ENCODE data around the gene VEPH1.
"Not testable (repeated sequence)": the region's sequence is repeated elsewhere in the genome, so short reads cannot be mapped to it uniquely, and the experiment has no call there.

Gene VEPH1

DNA sequence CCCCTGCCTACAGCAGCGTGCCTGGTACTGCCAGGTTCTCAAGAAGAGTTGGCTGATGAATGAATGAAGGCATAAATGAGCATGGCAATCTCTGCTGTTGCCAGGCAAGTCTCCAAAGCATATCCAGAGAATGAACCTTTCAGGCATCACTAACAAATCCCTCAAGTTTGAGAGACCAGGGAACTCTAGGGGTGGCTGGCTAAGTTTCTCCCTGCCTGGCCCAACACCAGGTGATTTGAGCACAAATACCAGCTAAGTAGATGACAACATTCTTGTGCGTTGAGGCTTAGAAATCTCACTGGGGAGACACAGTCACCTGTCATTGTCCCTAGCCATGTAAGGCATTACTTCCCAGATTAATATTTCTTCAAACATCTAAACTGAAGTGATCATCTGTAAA, 147.9 kb downstream of the VEPH1 start:
- CTCF ChIA-PET, result no interaction called here
- peaks cover 0 to 18% (median 5%) of the 10 kb centered on the region in 4 experiments for H3K4me1 ChIP-seq (ENCODE audit: control extremely low read depth in 1 of 4, control insufficient read depth in 4 of 4, insufficient read depth in 4 of 4, low read length in 3 of 4)
- H3K27me3 ChIP-seq (replicated peaks in 2 of 5; ENCODE audit: control insufficient read depth in 4 of 5, insufficient read depth in 5 of 5, low read length in 4 of 5), result no peaks in the 10 kb centered on the region
- DNase-seq, result no peak
- POLR2A ChIA-PET, result no interaction called here
- H3K27ac ChIP-seq (ENCODE audit: insufficient read depth in 1 of 2, low read depth in 1 of 2, low read length in 2 of 2, poor library complexity in 1 of 2, severe bottlenecking in 2 of 2), result no peak overlapping the region
- no peaks in the 10 kb centered on the region for H3K36me3 ChIP-seq (ENCODE audit: control insufficient read depth in 4 of 4, insufficient read depth in 4 of 4, low read length in 3 of 4)
- WGBS (ENCODE audit: insufficient coverage), result 100% methylated on average over 1 of the region's 2 CpGs
- H3K4me3 ChIP-seq (ENCODE audit: control insufficient read depth in 1 of 7, extremely low read depth in 1 of 7, insufficient read depth in 4 of 7, low read depth in 2 of 7, low read length in 6 of 7), result no peak overlapping the region
- H3K9me3 ChIP-seq (ENCODE audit: control extremely low read depth in 1 of 5, control insufficient read depth in 4 of 5, insufficient read depth in 2 of 5, low read depth in 1 of 5, low read length in 4 of 5), result no peaks in the 10 kb centered on the region

DNA sequence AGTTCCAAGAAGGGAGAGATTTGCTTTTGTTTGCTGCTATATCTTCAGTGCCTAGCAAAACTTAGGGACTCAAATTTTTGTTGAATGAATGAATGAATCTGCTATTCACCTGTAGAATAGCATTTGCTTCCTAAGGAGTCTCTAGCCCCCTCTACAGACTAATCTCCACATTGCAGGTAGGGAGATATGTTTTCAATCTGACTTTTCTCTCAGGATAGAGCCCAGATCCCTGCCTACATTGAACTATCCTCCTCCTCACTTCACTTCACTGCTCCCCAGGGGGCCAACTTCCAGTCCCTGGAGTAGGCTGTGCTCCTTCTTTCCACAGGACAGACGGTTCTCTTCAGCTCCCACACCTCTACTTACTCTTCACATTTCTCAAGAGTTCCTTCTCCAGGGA, 148.5 kb downstream of the VEPH1 start:
- no peak overlapping the region for H3K4me3 ChIP-seq (ENCODE audit: control insufficient read depth in 1 of 7, extremely low read depth in 1 of 7, insufficient read depth in 4 of 7, low read depth in 2 of 7, low read length in 6 of 7)
- H3K27ac ChIP-seq (ENCODE audit: insufficient read depth in 1 of 2, low read depth in 1 of 2, low read length in 2 of 2, poor library complexity in 1 of 2, severe bottlenecking in 2 of 2), result no peak overlapping the region
- peak; percentile 4 to 19 (median 16) for DNase-seq
- WGBS (ENCODE audit: insufficient coverage), result 100% methylated on average over 1 of the region's 1 CpG
- ChIA-PET POLR2A (interaction anchor here (0.7 kb wide), 1 partner anchor 235 kb away, joined by 3 read pairs; no protein-coding TSS in a partner anchor), CTCF (no interaction called here)
- no peaks in the 10 kb centered on the region for H3K27me3 ChIP-seq (replicated peaks in 2 of 5; ENCODE audit: control insufficient read depth in 4 of 5, insufficient read depth in 5 of 5, low read length in 4 of 5)
- H3K4me1 ChIP-seq (ENCODE audit: control extremely low read depth in 1 of 4, control insufficient read depth in 4 of 4, insufficient read depth in 4 of 4, low read length in 3 of 4), result peaks cover 0 to 18% (median 5%) of the 10 kb centered on the region in 4 experiments
- no peaks in the 10 kb centered on the region for H3K9me3 ChIP-seq (ENCODE audit: control extremely low read depth in 1 of 5, control insufficient read depth in 4 of 5, insufficient read depth in 2 of 5, low read depth in 1 of 5, low read length in 4 of 5)
- H3K36me3 ChIP-seq (ENCODE audit: control insufficient read depth in 4 of 4, insufficient read depth in 4 of 4, low read length in 3 of 4), result no peaks in the 10 kb centered on the region

DNA sequence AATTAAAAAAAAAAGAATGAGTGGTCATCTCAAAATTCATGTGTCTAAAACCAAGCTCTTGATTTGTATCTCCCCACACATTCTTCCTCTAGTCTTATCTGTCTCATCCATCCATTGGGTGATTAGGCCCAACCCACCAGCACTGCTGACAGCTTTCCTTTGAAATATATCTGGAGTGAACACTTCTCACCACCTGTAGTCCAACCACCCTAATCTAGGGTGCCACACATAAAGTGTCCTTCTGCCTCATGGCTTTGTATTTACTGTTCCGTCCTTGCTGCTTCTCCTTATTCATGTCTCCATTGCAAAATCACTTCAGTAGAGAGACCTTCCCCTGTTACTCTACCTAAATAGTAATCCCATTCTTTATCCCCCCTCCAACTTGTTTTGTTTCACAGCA, 149.0 kb downstream of the VEPH1 start:
- Histone ChIP-seq H3K4me3 (ENCODE audit: control insufficient read depth in 1 of 7, extremely low read depth in 1 of 7, insufficient read depth in 4 of 7, low read depth in 2 of 7, low read length in 6 of 7) (no peak overlapping the region), H3K27ac (ENCODE audit: insufficient read depth in 1 of 2, low read depth in 1 of 2, low read length in 2 of 2, poor library complexity in 1 of 2, severe bottlenecking in 2 of 2) (no peak overlapping the region), H3K27me3 (replicated peaks in 2 of 5; ENCODE audit: control insufficient read depth in 4 of 5, insufficient read depth in 5 of 5, low read length in 4 of 5) (no peaks in the 10 kb centered on the region), H3K4me1 (ENCODE audit: control extremely low read depth in 1 of 4, control insufficient read depth in 4 of 4, insufficient read depth in 4 of 4, low read length in 3 of 4) (peaks cover 0 to 18% (median 5%) of the 10 kb centered on the region in 4 experiments), H3K36me3 (ENCODE audit: control insufficient read depth in 4 of 4, insufficient read depth in 4 of 4, low read length in 3 of 4) (no peaks in the 10 kb centered on the region), H3K9me3 (ENCODE audit: control extremely low read depth in 1 of 5, control insufficient read depth in 4 of 5, insufficient read depth in 2 of 5, low read depth in 1 of 5, low read length in 4 of 5) (no peaks in the 10 kb centered on the region)
- DNase-seq, result peak; percentile 45 to 79 (median 73)
- ChIA-PET POLR2A (interaction anchor here (0.7 kb wide), 1 partner anchor 234 kb away, joined by 3 read pairs; no protein-coding TSS in a partner anchor), CTCF (interaction anchor here (0.8 kb wide), 1 partner anchor 84 kb away, joined by 3 read pairs; no protein-coding TSS in a partner anchor)
- 20% methylated on average over 1 of the region's 1 CpG for WGBS (ENCODE audit: insufficient coverage)

DNA sequence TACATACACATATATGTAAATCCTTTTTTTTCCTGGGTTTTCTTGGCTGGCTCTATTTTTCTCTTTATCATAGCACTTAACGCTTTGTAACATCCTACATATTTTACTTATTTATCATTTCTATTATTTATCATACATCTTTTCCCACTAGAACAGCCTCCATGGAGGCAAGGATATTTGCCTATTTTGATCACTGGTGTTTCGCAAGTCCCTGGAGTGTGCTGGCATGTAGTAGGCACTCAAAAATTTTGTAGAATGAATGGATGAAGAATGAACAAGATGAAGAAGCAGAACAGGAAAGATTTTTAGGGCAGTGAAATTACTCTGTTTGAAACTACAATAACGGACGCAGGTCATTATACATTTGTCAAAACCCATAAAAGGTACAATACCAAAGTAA, 149.6 kb downstream of the VEPH1 start:
- ChIA-PET POLR2A (no interaction called here), CTCF (interaction anchor here (0.8 kb wide), 1 partner anchor 84 kb away, joined by 3 read pairs; no protein-coding TSS in a partner anchor)
- no peak for DNase-seq
- 95% methylated on average over 2 of the region's 4 CpGs for WGBS (ENCODE audit: insufficient coverage)
- Histone ChIP-seq H3K27me3 (replicated peaks in 2 of 5; ENCODE audit: control insufficient read depth in 4 of 5, insufficient read depth in 5 of 5, low read length in 4 of 5) (no peaks in the 10 kb centered on the region), H3K9me3 (ENCODE audit: control extremely low read depth in 1 of 5, control insufficient read depth in 4 of 5, insufficient read depth in 2 of 5, low read depth in 1 of 5, low read length in 4 of 5) (no peaks in the 10 kb centered on the region), H3K27ac (ENCODE audit: insufficient read depth in 1 of 2, low read depth in 1 of 2, low read length in 2 of 2, poor library complexity in 1 of 2, severe bottlenecking in 2 of 2) (no peak overlapping the region), H3K36me3 (ENCODE audit: control insufficient read depth in 4 of 4, insufficient read depth in 4 of 4, low read length in 3 of 4) (no peaks in the 10 kb centered on the region), H3K4me3 (ENCODE audit: control insufficient read depth in 1 of 7, extremely low read depth in 1 of 7, insufficient read depth in 4 of 7, low read depth in 2 of 7, low read length in 6 of 7) (no peak overlapping the region), H3K4me1 (ENCODE audit: control extremely low read depth in 1 of 4, control insufficient read depth in 4 of 4, insufficient read depth in 4 of 4, low read length in 3 of 4) (peaks cover 0 to 18% (median 5%) of the 10 kb centered on the region in 4 experiments)

DNA sequence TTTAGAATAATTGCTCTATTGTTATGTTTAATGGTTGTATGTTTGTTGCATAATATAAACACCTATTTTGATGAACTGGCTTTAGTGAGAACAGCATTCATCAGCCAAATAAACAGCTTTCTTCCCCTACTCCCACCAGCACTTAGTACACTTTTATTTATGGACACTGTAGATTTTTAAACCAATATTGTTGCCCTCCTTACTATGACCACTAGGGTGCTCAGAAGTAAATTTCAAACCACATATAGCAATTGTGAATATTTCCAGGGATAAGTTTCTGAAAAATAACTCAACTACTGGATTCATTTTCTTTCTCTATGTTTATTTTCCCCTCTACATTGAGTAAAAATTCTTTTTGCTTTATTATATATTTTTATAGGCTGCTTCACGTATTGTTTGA, 151.2 kb downstream of the VEPH1 start:
- DNase-seq, result no peak
- H3K9me3 ChIP-seq (ENCODE audit: control extremely low read depth in 1 of 5, control insufficient read depth in 4 of 5, insufficient read depth in 2 of 5, low read depth in 1 of 5, low read length in 4 of 5), result peaks cover 0 to 3% (median 0%) of the 10 kb centered on the region in 5 experiments
- H3K27ac ChIP-seq (ENCODE audit: insufficient read depth in 1 of 2, low read depth in 1 of 2, low read length in 2 of 2, poor library complexity in 1 of 2, severe bottlenecking in 2 of 2), result no peak overlapping the region
- no peaks in the 10 kb centered on the region for H3K36me3 ChIP-seq (ENCODE audit: control insufficient read depth in 4 of 4, insufficient read depth in 4 of 4, low read length in 3 of 4)
- ChIA-PET CTCF (no interaction called here), POLR2A (no interaction called here)
- peaks cover 0 to 18% (median 5%) of the 10 kb centered on the region in 4 experiments for H3K4me1 ChIP-seq (ENCODE audit: control extremely low read depth in 1 of 4, control insufficient read depth in 4 of 4, insufficient read depth in 4 of 4, low read length in 3 of 4)
- no peaks in the 10 kb centered on the region for H3K27me3 ChIP-seq (replicated peaks in 2 of 5; ENCODE audit: control insufficient read depth in 4 of 5, insufficient read depth in 5 of 5, low read length in 4 of 5)
- H3K4me3 ChIP-seq (ENCODE audit: control insufficient read depth in 1 of 7, extremely low read depth in 1 of 7, insufficient read depth in 4 of 7, low read depth in 2 of 7, low read length in 6 of 7), result no peak overlapping the region
- no CpG with 5 or more reads among the region's 1 CpG for WGBS (ENCODE audit: insufficient coverage)

DNA sequence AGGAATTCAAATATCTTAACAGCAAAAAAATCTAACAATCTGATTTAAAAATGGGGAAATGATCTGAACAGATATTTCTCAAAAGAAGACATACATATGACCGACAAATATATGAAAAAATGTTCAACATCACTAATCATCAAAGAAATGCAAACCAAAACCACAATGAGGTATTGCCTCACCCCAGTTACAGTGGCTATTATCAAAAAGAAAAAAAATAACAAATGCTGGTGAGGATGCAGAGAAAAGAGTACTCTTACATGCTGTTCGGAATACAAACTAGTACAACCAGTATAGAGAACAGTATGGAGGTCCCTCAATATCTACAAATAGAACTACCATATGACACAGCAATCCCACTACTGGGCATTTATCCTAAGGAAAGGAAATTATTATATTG, 152.6 kb downstream of the VEPH1 start:
- no CpG with 5 or more reads among the region's 2 CpGs for WGBS (ENCODE audit: insufficient coverage)
- CTCF ChIA-PET; H3K27ac ChIP-seq (ENCODE audit: insufficient read depth in 1 of 2, low read depth in 1 of 2, low read length in 2 of 2, poor library complexity in 1 of 2, severe bottlenecking in 2 of 2); H3K9me3 ChIP-seq (ENCODE audit: control extremely low read depth in 1 of 5, control insufficient read depth in 4 of 5, insufficient read depth in 2 of 5, low read depth in 1 of 5, low read length in 4 of 5); H3K4me3 ChIP-seq (ENCODE audit: control insufficient read depth in 1 of 7, extremely low read depth in 1 of 7, insufficient read depth in 4 of 7, low read depth in 2 of 7, low read length in 6 of 7); DNase-seq; H3K27me3 ChIP-seq (replicated peaks in 2 of 5; ENCODE audit: control insufficient read depth in 4 of 5, insufficient read depth in 5 of 5, low read length in 4 of 5); POLR2A ChIA-PET; H3K4me1 ChIP-seq (ENCODE audit: control extremely low read depth in 1 of 4, control insufficient read depth in 4 of 4, insufficient read depth in 4 of 4, low read length in 3 of 4); H3K36me3 ChIP-seq (ENCODE audit: control insufficient read depth in 4 of 4, insufficient read depth in 4 of 4, low read length in 3 of 4): not testable (repeated sequence)

DNA sequence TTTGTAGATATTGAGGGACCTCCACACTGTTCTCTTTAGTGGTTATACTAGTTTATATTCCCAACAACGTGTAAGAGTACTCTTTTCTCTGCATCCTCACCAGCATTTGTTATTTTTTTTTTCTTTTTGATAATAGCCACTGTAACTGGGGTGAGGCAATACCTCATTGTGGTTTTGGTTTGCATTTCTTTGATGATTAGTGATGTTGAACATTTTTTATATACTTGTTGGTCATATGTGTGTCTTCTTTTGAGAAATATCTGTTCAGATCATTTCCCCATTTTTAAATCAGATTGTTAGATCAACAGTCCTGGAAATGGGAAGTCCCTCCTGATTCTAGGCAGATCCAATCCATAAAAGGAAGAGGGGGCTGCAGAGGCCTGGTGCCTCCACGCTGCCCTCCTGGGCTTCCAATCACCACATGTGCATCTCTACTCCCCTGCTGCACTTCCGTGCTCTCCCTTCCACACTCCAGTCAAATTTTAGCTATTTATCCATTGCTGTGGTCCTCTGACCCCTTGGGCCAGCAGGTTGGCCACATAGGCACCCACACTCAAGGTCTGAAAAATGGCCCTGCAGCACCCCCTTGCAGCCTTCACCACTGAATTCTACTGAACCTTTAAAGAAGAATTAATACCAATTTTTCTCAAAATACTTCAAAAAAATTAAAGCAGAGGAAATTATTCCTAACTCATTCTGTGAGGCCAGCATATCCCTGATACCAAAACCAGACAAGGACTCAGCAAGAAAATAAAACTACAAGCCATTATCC, 154.7 kb downstream of the VEPH1 start:
- DNase-seq; H3K27me3 ChIP-seq (replicated peaks in 2 of 5; ENCODE audit: control insufficient read depth in 4 of 5, insufficient read depth in 5 of 5, low read length in 4 of 5); CTCF ChIA-PET; H3K4me1 ChIP-seq (ENCODE audit: control extremely low read depth in 1 of 4, control insufficient read depth in 4 of 4, insufficient read depth in 4 of 4, low read length in 3 of 4); H3K27ac ChIP-seq (ENCODE audit: insufficient read depth in 1 of 2, low read depth in 1 of 2, low read length in 2 of 2, poor library complexity in 1 of 2, severe bottlenecking in 2 of 2); H3K4me3 ChIP-seq (ENCODE audit: control insufficient read depth in 1 of 7, extremely low read depth in 1 of 7, insufficient read depth in 4 of 7, low read depth in 2 of 7, low read length in 6 of 7); H3K9me3 ChIP-seq (ENCODE audit: control extremely low read depth in 1 of 5, control insufficient read depth in 4 of 5, insufficient read depth in 2 of 5, low read depth in 1 of 5, low read length in 4 of 5); H3K36me3 ChIP-seq (ENCODE audit: control insufficient read depth in 4 of 4, insufficient read depth in 4 of 4, low read length in 3 of 4); POLR2A ChIA-PET: not testable (repeated sequence)
- WGBS (ENCODE audit: insufficient coverage), result 100% methylated on average over 2 of the region's 3 CpGs
